ENCODE data around the gene ANGPTL3. TPM values are rescaled to one million over a fixed set of nuclear protein-coding genes. Genes with fewer than 3 reads are reported as not detected.

Gene ANGPTL3, protein sequence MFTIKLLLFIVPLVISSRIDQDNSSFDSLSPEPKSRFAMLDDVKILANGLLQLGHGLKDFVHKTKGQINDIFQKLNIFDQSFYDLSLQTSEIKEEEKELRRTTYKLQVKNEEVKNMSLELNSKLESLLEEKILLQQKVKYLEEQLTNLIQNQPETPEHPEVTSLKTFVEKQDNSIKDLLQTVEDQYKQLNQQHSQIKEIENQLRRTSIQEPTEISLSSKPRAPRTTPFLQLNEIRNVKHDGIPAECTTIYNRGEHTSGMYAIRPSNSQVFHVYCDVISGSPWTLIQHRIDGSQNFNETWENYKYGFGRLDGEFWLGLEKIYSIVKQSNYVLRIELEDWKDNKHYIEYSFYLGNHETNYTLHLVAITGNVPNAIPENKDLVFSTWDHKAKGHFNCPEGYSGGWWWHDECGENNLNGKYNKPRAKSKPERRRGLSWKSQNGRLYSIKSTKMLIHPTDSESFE
- under 0.01 and 0.12 TPM in 2 replicates for total RNA-seq

DNA sequence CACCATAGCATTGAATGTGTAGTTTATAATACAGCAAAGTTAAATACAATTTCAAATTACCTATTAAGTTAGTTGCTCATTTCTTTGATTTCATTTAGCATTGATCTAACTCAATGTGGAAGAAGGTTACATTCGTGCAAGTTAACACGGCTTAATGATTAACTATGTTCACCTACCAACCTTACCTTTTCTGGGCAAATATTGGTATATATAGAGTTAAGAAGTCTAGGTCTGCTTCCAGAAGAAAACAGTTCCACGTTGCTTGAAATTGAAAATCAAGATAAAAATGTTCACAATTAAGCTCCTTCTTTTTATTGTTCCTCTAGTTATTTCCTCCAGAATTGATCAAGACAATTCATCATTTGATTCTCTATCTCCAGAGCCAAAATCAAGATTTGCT lies at the start of gene ANGPTL3:
TSS of gene ANGPTL3 (plus strand) at position 240 of the 400 bp plus-strand sequence. CDS start at position 287, 47 bp downstream.

Other genes starting within 250 kb of the ANGPTL3 start
- gene USP1, start 160.5 kb upstream of the ANGPTL3 start, total RNA-seq = 15.3 and 19.5 TPM in 2 replicates
- 107 and 154 TPM in 2 replicates for gene DOCK7, start 90.9 kb downstream of the ANGPTL3 start, total RNA-seq
- gene ATG4C, start 186.6 kb downstream of the ANGPTL3 start, total RNA-seq = 8.8 and 11.2 TPM in 2 replicates